OCI-LY3 (cell line): ENCODE measurements around the gene TAB3.

Source experiments
- H2AFZ ChIP-seq: fragments of 200-600, 300-600 bp; shearing (Covaris generic); 2 replicates; pipeline ENCODE4 v1.6.0; 2014; ENCODE audit warnings: antibody characterized with exemption, low read depth, low read length
- H3K27ac ChIP-seq: fragments of 200-600, 300-600 bp; sonication (generic); 2 replicates; pipeline ENCODE4 v1.5.1; 2014; ENCODE audit warnings: mild to moderate bottlenecking, low read length, moderate library complexity, mixed read lengths
- H3K27me3 ChIP-seq: fragments of 200-600, 300-600 bp; sonication (generic); 2 replicates; pipeline ENCODE4 v1.6.1; 2014; ENCODE audit warnings: low read depth, low read length, mixed read lengths
- H3K36me3 ChIP-seq: fragments of 200-600, 300-600 bp; sonication (generic); replicated peaks from 2 replicates; pipeline ENCODE3; 2014; ENCODE audit warnings: low read depth, low read length, mixed read lengths
- H3K4me1 ChIP-seq: fragments of 300-600, 200-600 bp; sonication (generic); 2 replicates; pipeline ENCODE4 v1.6.1; 2014; ENCODE audit warnings: low read length, mixed read lengths
- H3K4me2 ChIP-seq: fragments of 200-600, 300-600 bp; sonication (generic); 2 replicates; pipeline ENCODE4 v1.6.1; 2014; ENCODE audit warnings: low read length, mixed read lengths
- H3K4me3 ChIP-seq: fragments of 300-600, 200-600 bp; sonication (generic); 2 replicates; pipeline ENCODE4 v1.5.1; 2014; ENCODE audit warnings: antibody characterized with exemption, mild to moderate bottlenecking, low read length, moderate library complexity
- H3K79me2 ChIP-seq: fragments of 300-600, 200-600 bp; shearing (Covaris generic); 2 replicates; pipeline ENCODE4 v1.6.1; 2014; ENCODE audit warnings: mild to moderate bottlenecking, low read length, mixed read lengths
- H3K9ac ChIP-seq: fragments of 300-600, 200-600 bp; shearing (Covaris generic); 2 replicates; pipeline ENCODE4 v1.6.0; 2014; ENCODE audit warnings: mild to moderate bottlenecking, low read length, moderate library complexity
- H3K9me3 ChIP-seq: fragments of 200-600, 300-600 bp; shearing (Covaris generic); 2 replicates; pipeline ENCODE4 v1.6.1; 2014; ENCODE audit warnings: low read length, mixed read lengths; ENCODE audit not compliant: insufficient read depth
- H4K20me1 ChIP-seq: fragments of 200-600, 300-600 bp; sonication (generic); 2 replicates; pipeline ENCODE4 v1.6.1; 2016; ENCODE audit warnings: low read length, mixed read lengths; ENCODE audit not compliant: insufficient read depth
- EZH2phosphoT487 ChIP-seq: fragments of 200-600 bp; shearing (Covaris generic); IDR thresholded peaks from 2 replicates; pipeline ENCODE4 v1.6.1; 2018; ENCODE audit warnings: antibody characterized with exemption, mixed run types, low read depth
- TF ChIP-seq, protein P1 (sequence below): fragments of 200-600, 300-600 bp; sonication (generic); IDR thresholded peaks from 2 replicates; pipeline ENCODE4 v1.5.1; 2014; ENCODE audit warnings: antibody characterized with exemption, low read length, low read depth

The TAB3 gene

GRCh38 chrX:30904632-30905031 is 15.6 kb upstream of the TAB3 start:
- no peak overlapping the region for H3K9ac ChIP-seq
- H3K4me2 ChIP-seq: no peak overlapping the region
- no peaks in the 10 kb centered on the region for H3K9me3 ChIP-seq
- no peaks in the 10 kb centered on the region for H3K79me2 ChIP-seq
- peaks cover 9% of the 10 kb centered on the region for H3K4me1 ChIP-seq
- no peak overlapping the region for H3K4me3 ChIP-seq
- H4K20me1 ChIP-seq: no peaks in the 10 kb centered on the region
- H2AFZ ChIP-seq: no peak overlapping the region
- no peaks in the 10 kb centered on the region for H3K27me3 ChIP-seq
- no peak overlapping the region for H3K27ac ChIP-seq
- no peaks in the 10 kb centered on the region for H3K36me3 ChIP-seq
- TF ChIP-seq EZH2phosphoT487: no peak
- TF ChIP-seq, protein P1, sequence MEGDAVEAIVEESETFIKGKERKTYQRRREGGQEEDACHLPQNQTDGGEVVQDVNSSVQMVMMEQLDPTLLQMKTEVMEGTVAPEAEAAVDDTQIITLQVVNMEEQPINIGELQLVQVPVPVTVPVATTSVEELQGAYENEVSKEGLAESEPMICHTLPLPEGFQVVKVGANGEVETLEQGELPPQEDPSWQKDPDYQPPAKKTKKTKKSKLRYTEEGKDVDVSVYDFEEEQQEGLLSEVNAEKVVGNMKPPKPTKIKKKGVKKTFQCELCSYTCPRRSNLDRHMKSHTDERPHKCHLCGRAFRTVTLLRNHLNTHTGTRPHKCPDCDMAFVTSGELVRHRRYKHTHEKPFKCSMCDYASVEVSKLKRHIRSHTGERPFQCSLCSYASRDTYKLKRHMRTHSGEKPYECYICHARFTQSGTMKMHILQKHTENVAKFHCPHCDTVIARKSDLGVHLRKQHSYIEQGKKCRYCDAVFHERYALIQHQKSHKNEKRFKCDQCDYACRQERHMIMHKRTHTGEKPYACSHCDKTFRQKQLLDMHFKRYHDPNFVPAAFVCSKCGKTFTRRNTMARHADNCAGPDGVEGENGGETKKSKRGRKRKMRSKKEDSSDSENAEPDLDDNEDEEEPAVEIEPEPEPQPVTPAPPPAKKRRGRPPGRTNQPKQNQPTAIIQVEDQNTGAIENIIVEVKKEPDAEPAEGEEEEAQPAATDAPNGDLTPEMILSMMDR: no peak

- Histone ChIP-seq H3K4me3 (no peak overlapping the region), H3K9me3 (no peaks in the 10 kb centered on the region), H3K4me1 (peaks cover 8% of the 10 kb centered on the region), H3K27me3 (no peaks in the 10 kb centered on the region), H3K27ac (no peak overlapping the region), H3K79me2 (no peaks in the 10 kb centered on the region), H2AFZ (no peak overlapping the region), H3K36me3 (no peaks in the 10 kb centered on the region), H3K4me2 (no peak overlapping the region), H3K9ac (no peak overlapping the region), H4K20me1 (no peaks in the 10 kb centered on the region)
- no peak for TF ChIP-seq EZH2phosphoT487
Measured at GRCh38 chrX:30904186-30904585, 15.1 kb upstream of the TAB3 start.

GRCh38 chrX:30900227-30900626 is 11.2 kb upstream of the TAB3 start:
- H4K20me1 ChIP-seq: no peaks in the 10 kb centered on the region
- H3K27me3 ChIP-seq: no peaks in the 10 kb centered on the region
- H3K79me2 ChIP-seq: no peaks in the 10 kb centered on the region
- no peak for TF ChIP-seq EZH2phosphoT487
- TF ChIP-seq, protein P1: no peak
- H3K36me3 ChIP-seq: no peaks in the 10 kb centered on the region
- H3K4me3 ChIP-seq: no peak overlapping the region
- peak overlapping the region; percentile 27; the same call in 1 of the 2 replicates for H3K4me2 ChIP-seq
- no peak overlapping the region for H3K9ac ChIP-seq
- H3K9me3 ChIP-seq: no peaks in the 10 kb centered on the region
- H2AFZ ChIP-seq: no peak overlapping the region
- peaks cover 8% of the 10 kb centered on the region for H3K4me1 ChIP-seq
- no peak overlapping the region for H3K27ac ChIP-seq

DNA sequence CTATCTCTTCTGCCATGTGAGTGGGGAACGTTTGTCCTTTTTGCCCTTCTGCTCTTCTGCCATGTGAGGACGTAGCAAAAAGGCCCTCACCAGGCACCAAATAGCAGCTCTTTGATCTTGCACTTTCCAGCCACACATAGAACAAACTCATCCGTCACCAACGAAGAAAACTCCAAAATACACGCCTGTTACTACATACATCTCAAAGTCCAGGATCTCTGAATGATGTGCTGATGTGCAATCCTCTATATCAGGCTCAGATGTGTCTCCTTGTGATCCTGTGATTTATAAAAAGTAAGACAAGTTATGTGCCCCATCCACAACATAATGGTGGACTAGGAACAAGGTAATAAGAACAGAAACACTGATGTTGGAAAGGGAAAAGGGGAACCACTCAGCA is 9.8 kb upstream of the TAB3 start:
- H3K79me2 ChIP-seq: no peaks in the 10 kb centered on the region
- H4K20me1 ChIP-seq: no peaks in the 10 kb centered on the region
- no peak overlapping the region for H3K4me3 ChIP-seq
- H3K36me3 ChIP-seq: no peaks in the 10 kb centered on the region
- no peak overlapping the region for H3K27ac ChIP-seq
- H3K4me1 ChIP-seq: peaks cover 8% of the 10 kb centered on the region
- H3K4me2 ChIP-seq: no peak overlapping the region
- TF ChIP-seq, protein P1: no peak
- TF ChIP-seq EZH2phosphoT487: no peak
- no peak overlapping the region for H2AFZ ChIP-seq
- no peaks in the 10 kb centered on the region for H3K27me3 ChIP-seq
- no peak overlapping the region for H3K9ac ChIP-seq
- no peaks in the 10 kb centered on the region for H3K9me3 ChIP-seq

DNA sequence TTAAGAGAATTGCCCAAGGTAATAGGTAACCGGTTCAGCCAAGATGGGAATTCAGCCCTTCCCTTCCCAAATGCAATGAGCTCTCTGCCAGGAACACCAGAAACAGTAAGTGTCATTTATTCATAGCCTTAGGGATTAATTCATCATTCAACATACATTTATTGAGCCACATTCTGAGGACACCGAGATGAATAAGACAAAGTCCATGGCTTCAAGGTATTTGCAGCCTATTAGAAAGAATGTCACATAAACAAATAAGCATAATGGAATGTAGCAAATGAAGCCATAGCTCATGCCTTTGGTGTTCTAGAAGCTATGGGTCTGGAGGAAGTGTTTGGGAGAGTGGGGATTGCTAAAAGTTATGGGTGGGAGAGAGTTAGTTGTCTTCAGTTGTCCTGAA is 6.3 kb upstream of the TAB3 start:
- Histone ChIP-seq H3K27ac (no peak overlapping the region), H2AFZ (no peak overlapping the region), H3K4me1 (peaks cover 6% of the 10 kb centered on the region), H3K4me3 (no peak overlapping the region), H4K20me1 (no peaks in the 10 kb centered on the region), H3K27me3 (no peaks in the 10 kb centered on the region), H3K4me2 (no peak overlapping the region), H3K9me3 (no peaks in the 10 kb centered on the region), H3K9ac (no peak overlapping the region), H3K79me2 (no peaks in the 10 kb centered on the region), H3K36me3 (no peaks in the 10 kb centered on the region)
- TF ChIP-seq, protein P1: no peak
- no peak for TF ChIP-seq EZH2phosphoT487
